ENCODE data around the gene AQR.
"Not testable (repeated sequence)": the region's sequence is repeated elsewhere in the genome, so short reads cannot be mapped to it uniquely, and the experiment has no call there.

AQR gene

DNA sequence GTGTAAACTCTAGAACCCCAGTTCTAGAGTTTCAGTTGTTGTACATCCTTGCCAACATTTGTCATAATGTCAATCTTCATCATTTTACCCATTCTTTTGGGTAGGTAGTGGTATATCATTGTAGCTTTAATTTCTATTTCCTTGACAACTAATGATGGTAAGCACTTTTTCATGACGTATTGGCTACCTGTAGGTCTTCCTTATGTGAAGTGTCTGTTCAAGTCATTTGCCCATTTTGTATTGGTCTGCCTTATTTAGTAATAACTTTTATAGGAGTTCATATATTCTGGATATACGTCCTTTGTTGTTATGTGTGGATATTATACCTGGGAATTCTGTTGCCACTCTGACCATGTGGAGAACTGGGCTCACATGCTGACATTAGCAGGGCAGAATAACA lies 100.4 kb downstream of the AQR start:
- no peak for DNase-seq

DNA sequence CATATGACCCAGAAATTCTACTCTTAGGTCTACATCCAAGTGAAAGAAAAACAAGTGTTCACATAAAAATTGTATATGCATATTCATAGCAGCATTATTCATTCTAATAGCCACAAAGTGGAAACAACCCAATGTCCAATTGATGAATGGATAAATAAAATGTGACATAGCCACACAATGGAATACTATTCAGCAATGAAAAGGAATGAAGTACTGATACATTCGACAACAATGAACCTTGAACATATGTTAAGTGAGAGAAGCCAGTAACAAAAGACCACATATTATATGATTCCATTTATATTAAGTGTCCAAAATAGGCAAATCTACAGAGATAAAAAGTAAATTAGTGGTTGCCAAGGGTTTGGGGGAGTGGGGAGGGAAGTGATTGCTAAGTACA lies 104.0 kb downstream of the AQR start:
- no peak for DNase-seq

DNA sequence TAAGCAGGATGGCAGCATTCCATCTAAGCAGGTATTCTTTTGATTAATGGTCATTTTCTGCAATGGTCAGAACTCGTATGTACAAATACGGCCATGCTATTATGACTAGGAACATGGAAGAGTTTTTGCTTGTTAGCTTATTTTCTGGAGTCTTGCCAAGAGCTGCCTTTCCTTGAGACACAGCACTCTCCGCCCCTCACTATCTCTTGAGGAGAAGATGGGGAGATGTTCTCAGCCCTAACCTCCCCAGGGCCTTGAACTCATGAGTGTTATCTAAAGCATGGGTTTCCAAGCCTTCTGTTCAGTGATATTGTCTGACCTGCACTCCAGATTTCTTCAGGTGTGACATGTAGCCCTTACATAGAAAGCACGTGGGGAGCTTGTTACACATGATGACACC lies 108.3 kb downstream of the AQR start:
- no peak for DNase-seq

DNA sequence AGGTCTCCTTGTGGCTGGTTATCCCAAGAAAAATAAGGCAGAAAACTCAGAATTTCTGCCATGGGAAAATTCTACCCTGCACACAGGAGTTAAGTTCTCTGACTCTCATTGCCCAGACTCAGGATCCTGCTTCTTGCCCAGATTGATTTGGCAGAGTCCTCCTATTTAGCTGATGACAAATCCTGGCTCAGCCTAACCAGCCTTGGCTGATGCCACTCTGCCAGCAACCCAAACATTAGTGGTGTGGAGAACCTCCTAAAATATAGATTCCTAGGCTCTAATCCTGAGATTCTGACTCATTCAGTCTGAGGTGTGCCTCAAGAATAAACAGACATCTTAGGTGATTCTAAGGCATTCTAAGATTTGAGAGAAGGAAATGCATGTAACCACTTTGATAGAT lies 113.6 kb downstream of the AQR start:
- no peak for DNase-seq

DNA sequence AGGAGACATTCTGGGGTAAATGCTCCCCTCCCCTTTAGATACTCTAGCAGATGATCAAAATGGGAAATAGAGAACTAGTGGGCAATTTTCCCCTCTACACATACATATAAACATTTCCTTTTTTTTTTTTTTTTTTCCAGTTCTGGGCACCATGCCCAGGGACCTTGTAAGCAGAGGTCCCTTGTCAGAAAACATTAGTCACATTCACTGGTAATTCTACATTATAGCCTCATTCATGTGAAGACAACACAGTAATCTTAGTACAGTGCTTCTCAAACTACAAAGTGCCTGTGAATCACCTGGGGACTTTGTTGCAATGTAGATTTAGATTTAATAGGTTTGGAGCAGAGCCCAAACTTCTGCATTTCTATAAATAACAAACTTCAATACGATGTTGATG lies 114.1 kb downstream of the AQR start:
- no peak for DNase-seq

DNA sequence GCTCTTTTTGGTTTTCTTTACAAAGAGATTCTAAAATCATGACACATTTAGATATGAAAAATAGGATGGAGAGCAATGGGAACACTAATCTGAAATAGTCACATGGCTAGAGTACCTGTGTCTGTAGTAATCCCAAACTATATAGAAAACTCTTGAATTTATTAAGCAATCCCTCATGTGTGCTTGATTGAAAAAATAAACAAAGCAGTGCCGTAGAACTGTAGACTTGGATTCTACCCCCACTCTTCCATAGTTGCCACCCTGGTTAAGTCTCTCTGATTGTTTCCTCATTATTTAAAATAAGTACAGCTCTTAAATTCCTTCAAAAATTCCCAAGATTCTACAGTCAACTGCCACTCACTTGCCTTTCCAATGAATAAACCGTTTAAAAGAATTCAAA lies 115.3 kb downstream of the AQR start:
- no peak for DNase-seq

DNA sequence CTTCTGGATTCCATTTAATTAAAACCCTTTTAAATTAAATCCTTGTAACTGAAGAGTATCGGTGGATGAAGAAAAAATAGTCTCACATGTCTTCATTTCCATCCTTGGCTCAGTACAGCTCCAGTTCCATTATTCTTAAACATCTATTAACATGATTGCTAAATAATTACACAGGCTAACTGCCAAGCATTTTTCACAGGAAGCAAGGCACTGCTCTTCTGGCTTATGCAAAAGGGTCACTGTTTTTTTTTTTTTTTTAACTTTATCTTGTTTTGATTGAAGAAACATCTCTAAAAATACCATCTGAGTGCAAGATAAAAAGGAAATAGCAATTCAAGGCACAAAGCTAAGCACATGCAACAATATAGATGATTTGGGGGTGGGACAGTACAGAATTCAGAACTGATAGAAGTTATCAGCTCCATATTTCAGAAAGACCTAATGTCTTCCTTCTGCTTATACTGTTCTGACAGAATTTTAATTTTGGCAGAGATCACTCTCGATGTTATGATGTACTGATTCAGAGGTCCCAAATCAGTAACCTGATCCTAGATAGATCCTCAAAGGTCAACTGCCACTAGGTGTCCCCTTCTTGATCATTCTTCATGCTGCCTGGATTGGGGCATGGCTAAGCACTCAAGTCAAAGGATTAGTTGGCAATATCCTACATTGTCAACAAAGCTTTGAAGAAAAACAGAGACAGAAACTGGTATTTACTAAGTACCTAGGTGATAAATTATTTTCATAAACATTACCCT lies 116.4 kb downstream of the AQR start:
- no peak for DNase-seq

DNA sequence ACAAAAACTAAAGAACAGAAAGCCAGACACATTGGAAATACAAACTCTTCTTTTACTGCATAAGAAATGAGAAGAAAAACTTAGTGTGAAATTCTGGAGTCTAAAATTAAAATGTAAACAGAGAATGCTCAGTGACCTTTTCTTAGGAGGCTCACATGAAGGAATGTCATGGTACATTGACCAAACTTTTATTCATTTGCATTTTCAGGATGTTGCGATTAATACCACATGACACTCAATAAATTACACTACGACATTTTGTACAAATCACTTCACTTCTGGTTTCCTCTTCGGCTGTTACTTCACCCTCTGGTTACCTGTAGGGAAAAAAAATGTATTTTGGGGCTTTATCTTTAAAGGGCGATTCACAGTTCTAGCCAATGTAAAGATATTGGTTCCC lies 117.8 kb downstream of the AQR start:
- DNase-seq = no peak

DNA sequence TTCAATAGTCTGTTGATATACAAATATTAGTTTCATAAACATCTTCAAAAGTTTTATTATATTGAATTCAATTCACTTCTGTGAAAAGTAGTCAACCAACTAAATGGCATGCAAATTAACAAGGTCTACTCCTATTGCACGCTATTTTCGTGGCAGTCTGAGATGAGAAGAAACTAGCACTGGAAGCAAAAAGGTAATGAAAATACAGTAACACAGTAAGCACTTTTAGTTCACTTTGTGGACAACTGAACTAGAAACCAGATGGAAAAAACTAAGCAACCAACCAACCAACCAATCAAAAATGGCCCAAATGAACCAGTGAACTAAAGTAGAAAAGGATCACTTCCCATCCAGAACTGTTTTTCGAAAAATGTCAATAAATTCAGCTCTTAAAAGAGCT lies 118.5 kb downstream of the AQR start:
- no peak for DNase-seq

DNA sequence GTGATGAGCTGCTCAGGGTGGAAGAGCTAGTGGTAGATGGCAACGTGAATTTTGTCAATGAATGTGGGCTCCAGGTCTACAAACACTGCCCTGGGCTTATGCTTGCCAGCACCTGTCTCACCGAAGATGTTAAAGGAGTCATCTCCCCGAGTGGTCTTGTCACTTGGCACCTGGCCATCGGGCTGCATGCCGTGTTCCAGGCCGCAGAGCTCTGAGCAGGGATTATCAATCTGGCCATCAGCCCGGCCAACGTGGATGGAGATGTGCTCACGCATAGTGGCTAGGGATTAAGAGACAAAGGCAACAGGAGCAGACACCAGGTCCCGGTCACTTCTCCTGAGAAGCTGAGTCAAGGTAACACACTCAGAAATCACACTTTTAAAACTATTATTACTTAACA lies 119.4 kb downstream of the AQR start:
- peak; percentile 9 to 63 for DNase-seq

DNA sequence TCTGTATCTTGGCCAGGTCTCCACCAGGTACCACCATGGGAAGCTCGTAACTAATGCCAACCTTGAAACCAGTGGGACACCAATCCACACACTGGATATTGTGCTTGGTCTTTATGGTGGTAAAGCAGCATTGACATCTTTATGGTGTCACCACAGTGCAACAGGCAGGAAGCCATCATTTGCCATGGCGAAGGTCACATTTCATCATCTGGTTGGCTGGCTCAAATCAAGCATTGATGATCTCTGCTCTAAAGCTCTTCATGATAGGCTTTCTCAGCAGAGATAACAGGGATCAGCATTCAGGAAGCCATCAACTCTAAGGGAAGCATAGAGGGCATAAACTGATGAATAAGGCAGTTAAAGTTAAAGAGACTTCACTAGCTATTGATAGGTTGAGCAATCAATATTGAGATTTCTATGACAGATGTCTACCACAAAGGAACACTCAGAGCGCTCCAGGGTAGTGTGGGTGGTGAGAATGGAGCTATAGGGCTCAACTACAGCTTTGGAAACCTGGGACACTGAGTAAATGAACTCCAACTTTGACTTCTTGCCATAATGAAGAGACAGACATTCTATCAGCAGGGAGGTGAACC lies 120.1 kb downstream of the AQR start:
- no peak for DNase-seq

DNA sequence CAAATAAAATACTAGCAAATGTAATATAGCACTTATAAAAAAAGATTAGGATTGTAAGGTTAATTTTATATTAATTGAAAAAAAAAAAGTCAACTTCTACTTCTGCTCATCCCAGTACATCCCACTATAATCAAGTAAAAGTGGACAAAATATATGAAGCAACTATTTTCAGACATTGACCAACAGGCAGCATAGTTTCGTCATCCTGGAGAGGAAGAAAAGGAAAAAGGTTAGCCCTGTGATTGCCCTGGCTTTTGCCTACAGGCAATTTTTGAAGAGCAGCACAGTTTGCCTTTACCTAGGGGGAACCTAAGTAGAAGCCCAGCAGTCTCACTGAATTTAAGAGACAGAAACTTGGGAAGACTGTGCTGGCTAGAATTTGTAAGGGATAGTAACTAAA lies 121.9 kb downstream of the AQR start:
- no peak for DNase-seq

DNA sequence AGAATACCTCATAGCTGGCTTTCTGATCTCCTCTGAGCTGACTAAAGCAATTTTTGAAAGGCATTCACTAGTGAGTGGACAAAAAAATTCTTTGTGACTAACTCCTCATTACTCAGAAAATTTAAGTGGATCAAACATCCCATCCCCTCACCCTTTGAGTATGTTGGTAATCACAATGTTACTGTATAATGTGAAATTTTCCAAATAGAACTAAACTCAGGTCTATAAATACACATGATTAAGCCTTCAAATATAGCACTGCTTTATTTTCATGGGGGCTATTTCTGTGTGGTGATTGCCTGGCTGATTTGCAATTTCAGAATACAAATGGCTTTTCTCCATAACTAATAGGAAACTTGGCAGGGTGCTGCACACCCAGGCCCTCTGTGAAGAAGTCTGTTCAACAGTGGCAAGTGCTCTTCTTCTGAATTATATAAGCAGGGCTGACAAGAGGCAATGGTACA lies 128.2 kb downstream of the AQR start:
- DNase-seq = no peak

DNA sequence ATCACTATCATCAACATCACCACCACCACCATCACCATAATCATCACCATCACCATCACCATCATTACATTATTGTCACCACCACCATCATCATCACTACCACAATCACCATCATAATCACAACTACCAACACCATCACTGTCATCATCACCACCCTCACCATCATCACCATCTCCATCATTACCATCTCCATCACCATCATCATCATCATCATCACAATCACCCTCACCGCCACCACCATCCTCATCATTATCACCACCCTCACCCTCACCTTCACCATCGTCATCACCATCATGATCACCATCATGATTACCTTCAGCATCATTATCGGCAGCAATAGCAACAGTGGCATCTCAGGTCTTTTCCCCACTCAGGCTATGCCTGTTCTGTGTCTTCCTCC lies 131.3 kb downstream of the AQR start:
- no peak for DNase-seq

DNA sequence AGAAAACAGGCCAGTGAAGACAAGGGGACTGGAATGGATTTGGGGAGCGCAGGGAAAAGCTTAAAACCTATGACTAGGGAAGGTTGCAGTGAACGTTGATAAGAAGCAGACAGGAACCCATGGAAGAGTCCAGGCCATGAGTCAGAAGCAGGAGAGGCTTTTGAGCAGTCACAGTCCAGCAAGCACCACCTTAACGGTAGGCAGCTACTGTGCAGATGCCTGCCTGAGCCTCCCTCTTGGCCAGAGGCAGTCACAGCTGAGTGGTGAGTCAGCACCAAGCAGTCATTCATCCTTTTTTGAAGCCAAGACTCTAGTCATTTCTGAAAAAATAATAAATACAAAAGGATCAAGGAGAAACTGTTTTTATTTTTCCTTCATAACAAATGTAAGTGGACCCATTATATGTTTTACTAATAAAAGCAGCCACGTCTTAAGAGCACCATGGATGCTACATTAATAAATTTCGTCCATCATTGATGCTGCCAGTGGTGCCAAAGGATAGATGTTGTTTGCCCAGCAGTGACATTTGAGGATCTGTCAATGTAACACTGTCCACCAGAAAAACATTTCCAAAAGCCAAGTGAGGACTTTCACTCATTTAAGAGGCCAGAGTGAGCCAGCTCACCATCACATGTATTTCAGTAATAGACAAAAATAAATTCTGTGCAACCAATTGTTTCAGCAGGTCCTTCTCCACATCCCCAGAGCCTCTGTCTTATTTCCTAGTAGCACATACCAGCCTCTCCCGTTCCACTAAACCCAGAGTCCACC lies 132.1 kb downstream of the AQR start:
- no peak for DNase-seq

DNA sequence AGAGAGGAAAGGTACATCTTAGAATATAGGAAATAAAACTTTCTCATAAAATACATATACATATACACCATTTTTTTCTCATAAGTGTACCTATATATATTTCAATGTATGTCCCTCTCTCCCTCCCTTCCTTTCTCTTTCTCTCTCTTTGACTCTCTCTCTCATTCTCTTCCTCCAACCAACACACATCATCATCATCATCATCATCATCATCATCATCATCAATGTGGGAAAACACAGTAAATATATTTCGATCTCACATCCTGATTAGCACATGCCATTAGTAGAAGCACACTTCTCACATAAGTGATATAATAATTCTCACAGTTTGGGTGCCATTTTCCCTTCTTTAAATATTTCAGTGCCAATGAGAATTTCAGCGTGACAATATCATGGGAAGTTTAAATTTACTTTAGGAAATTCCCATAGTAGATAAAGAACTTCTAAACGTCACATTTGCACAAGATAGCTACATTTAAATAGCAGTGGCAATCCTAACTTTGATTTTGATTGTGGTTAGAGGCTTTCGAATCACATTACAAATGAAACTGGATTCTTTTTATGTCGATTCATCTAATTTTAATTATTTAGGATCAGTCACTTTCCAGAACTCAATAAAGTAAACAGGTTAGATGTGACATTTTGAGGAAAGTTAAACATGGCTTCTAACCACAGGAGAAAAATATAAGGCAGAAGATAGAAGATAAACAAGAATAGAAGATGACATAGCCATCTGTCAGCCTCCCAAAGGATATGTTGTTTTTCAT lies 141.2 kb downstream of the AQR start:
- DNase-seq = no peak

DNA sequence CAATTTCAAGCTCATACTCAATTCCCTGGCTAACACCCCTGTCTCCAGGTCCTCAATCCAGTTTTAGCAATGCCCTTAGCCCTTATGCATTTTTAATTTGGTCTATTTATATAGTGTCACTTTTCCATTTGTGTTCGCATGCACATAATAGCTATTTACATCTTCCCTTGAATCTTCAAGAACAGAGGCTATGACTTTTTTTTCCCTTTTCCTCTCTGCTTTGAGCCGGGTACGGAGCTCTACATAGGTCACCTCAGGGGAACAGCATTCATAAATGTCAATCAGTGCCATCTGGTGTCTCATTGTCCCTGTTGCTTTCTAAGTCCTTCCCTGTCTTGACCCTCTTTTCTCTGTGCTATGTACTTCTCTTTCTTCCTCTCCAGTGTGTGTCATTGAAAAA lies 147.7 kb downstream of the AQR start:
- peak; percentile 51 to 89 for DNase-seq

DNA sequence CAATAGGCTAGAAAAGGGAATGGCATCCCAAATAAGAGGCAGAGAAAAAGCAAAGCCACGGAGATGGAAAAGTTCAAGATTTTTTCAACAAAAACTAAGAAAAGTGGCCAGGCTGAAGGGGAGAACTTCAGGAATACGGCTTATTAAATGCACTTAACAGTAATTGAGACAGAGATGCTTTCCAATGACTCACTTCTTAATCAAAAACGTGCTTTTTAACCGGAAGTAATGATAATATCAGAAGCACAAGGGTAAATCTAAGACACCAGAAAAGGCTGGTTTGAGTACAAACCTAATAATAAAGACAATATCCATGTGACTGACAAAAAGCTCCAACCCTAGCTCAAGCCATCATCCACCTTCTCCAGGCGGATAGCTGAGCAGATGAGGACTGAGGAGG lies 149.4 kb downstream of the AQR start:
- no peak for DNase-seq

DNA sequence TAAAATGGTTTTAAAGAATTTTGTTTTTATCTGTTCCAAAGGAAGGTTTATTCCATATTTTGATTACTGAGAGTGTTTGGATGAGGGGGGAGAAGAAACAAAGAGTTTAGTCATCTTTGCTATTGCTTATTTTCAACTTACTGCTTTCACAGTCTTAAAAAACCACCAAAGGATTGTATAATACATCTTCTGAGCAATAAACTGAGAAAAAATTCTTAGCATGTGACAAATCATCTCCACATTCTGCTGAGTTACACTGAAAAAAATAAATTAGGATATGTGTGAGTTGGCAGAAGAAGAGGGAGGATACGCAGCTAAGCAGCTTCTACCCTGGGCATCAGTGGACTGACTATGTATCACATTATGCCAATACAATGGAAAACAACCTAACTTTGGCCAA lies 151.0 kb downstream of the AQR start:
- no peak for DNase-seq

DNA sequence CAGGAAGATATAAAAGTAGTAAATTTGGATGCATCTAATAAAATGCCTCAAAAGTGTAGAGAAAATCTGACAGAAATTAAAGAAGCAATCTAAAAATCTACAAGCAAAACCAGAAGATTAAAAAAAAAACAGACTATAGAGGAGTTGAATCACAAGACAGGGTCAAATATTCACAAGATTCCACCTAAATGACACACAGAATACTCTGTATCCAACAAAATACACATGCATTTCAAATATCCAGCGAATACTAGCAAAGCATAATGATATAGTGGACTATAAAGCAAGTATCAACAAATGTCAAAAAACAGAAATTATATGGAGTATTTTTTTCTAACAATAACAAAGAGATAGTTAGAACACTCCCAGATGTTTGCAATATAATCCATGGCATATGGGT lies 153.7 kb downstream of the AQR start:
- DNase-seq = no peak

DNA sequence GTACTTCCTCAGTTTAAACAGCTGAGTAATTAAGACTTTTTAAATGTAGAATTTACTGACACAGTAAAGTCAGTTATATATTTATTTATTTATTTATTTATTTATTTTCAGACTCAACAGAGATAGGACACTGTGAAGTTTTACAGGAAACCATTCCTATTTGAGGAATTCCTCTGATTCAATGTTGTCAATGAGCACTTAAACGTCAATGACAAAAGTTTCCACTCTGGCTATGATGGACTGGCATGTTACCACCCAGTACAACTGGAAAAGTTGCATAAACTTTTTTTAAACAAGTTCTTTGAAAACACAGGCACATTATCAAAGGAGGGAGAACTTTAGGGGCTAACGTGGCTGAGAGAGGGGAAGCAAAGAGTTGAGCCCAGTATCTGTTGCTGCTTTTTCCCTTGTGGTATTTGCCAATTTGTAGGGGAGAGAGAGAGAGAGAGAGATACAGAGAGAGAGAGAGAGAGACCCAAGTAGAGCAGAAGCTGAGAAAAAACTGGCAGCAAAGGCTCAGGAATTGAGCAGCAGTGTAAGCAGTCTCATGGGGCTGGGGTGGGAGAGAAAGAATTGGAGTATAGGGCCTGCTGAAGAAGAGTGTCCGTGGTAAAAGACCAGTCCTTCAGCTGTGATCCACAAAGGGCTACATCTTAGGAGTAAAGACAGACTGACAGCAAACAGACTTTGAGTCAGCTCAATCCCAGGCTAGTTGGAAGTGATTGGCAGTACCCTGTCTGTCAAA lies 155.9 kb downstream of the AQR start:
- DNase-seq = no peak

DNA sequence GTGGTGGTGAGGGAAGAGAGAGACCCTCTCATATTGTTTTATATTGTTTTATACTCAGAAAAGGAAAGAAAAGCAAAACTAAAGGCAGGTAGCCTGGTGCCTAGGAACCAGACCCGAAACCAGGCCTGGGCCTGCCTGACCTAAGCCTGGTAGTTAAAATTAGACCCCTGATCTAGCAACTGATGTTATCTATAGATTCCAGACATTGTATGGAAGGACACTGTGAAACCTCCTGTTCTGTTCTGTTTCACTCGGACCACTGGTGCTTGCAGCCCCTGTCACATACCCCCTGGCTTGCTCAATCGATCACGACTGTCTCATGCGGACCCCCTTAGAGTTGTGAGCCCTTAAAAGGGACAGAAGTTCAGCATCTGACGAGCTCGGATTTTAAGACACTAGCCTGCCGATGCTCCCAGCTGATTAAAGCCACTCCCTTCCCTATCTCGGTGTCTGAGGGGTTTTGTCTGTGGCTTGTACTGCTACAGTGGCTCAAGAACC lies 156.6 kb downstream of the AQR start:
- DNase-seq = not testable (repeated sequence)
